ENCODE results near the gene ACP7. TPM values are rescaled to one million over a fixed set of nuclear protein-coding genes. Genes with fewer than 3 reads are reported as not detected.
"Not testable (repeated sequence)": the region's sequence is repeated elsewhere in the genome, so short reads cannot be mapped to it uniquely, and the experiment has no call there.

The ACP7 gene
- not detected in 2 replicates for total RNA-seq (2014; rRNA removed; shearing (Covaris generic); ENCODE audit: low replicate concordance)

- in situ Hi-C loops (cut with HindIII; ENCODE audit: low pct_unique_long_range_greater_than_20kb, low sequenced_read_pairs), result no loop called here
- DNase-seq (ENCODE audit: low read depth), result no peak
These were observed at the start of gene ACP7 for GRCh38 chr19:39083983-39084731. TSS of gene ACP7 (plus strand) at chr19:39084368. CDS start at chr19:39085270, 902 bp downstream.

- DNase-seq (ENCODE audit: low read depth), result no peak
- in situ Hi-C loops (cut with HindIII; ENCODE audit: low pct_unique_long_range_greater_than_20kb, low sequenced_read_pairs), result no loop called here
These were observed 47.6 kb upstream of the ACP7 start for GRCh38 chr19:39036581-39036980.

DNA sequence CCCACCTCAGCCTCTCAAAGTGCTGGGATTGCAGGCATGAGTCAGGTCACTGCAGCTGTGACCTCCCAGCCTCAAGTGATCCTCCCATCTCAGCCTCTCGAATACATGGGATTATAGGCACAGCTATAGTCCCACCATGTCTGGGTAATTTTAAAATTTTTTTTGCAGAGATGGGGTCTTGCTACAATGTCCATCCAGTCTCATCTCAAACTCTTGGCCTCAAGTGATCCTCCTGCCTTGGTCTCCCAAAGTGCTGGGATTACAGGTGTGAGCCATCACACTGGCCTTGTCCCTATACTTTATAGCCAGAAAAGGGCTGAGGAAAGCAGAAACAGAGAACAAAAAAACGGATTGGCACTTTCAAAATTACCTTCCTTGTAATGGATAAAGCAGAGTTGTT lies 47.0 kb upstream of the ACP7 start:
- in situ Hi-C loops (cut with HindIII; ENCODE audit: low pct_unique_long_range_greater_than_20kb, low sequenced_read_pairs), result no loop called here
- no peak for DNase-seq (ENCODE audit: low read depth)

DNA sequence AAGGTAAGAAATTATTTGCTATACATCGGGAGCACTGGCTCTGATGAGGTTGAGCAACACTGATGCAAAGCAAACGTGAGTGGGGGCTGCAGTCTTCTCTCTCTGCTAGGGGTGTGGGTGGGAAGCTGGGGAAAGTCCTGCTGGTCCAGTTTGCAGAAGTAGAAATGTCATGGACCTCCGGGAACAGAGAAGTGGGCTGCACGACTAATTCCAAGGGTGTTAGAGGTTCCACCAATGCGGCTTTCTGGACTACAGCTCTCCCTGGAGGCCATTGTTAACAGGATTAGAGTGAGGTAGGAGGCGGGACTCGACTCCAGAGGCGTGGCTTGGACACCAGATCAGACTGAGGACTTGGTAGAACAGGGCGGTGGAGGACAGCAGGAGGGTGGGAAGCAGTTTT lies 46.1 kb upstream of the ACP7 start:
- DNase-seq (ENCODE audit: low read depth), result peak; percentile 53
- in situ Hi-C loops (cut with HindIII; ENCODE audit: low pct_unique_long_range_greater_than_20kb, low sequenced_read_pairs), result no loop called here

DNA sequence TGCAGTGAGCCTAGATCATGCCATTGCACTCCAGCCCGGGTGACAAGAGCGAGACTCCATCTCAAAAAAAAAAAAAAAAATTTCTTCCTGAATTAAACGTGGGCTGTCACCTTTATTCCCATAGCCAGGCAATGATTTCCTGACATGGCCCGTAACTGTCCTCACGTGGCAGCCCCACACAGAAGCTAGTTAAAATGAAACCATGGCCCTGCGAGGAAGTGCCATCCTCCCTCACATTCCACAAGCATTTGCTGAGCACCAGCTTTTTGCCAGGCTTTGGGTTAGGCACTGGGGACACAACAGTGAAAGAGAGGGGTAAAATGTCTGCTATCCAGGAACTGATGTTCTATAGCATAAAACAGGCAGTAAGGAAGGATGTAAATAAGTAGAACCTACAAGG lies 38.7 kb upstream of the ACP7 start:
- DNase-seq (ENCODE audit: low read depth), result no peak
- in situ Hi-C loops (cut with HindIII; ENCODE audit: low pct_unique_long_range_greater_than_20kb, low sequenced_read_pairs), result no loop called here

GRCh38 chr19:39046037-39046821 lies 37.9 kb upstream of the ACP7 start:
- DNase-seq (ENCODE audit: low read depth), result peak; percentile 89
- in situ Hi-C loops (cut with HindIII; ENCODE audit: low pct_unique_long_range_greater_than_20kb, low sequenced_read_pairs), result no loop called here

DNA sequence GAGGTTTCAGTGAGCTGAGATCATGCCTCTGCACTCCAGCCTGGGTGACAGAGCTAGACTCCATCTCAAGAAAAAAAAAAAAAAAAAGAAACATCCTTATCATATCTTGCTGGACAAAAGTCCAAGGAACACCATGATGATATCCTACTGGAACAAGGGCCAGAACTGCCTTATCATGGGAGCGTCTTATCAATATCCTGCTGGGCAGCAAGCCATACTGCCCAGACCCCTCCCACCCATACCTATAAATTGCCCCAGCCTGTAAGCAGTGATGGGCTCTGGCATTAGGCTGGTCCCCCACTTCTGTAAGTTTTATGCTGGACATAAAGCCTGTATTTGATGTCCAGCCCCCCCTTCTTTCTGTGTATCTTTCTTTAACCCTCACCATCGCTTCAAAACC lies 37.1 kb upstream of the ACP7 start:
- in situ Hi-C loops (cut with HindIII; ENCODE audit: low pct_unique_long_range_greater_than_20kb, low sequenced_read_pairs), result no loop called here
- DNase-seq (ENCODE audit: low read depth), result no peak

- peak; percentile 51 for DNase-seq (ENCODE audit: low read depth)
- in situ Hi-C loops (cut with HindIII; ENCODE audit: low pct_unique_long_range_greater_than_20kb, low sequenced_read_pairs), result no loop called here
These were observed 31.9 kb upstream of the ACP7 start for GRCh38 chr19:39052243-39052746.

- in situ Hi-C loops (cut with HindIII; ENCODE audit: low pct_unique_long_range_greater_than_20kb, low sequenced_read_pairs), result no loop called here
These were observed 31.3 kb upstream of the ACP7 start for GRCh38 chr19:39052846-39053245.

DNA sequence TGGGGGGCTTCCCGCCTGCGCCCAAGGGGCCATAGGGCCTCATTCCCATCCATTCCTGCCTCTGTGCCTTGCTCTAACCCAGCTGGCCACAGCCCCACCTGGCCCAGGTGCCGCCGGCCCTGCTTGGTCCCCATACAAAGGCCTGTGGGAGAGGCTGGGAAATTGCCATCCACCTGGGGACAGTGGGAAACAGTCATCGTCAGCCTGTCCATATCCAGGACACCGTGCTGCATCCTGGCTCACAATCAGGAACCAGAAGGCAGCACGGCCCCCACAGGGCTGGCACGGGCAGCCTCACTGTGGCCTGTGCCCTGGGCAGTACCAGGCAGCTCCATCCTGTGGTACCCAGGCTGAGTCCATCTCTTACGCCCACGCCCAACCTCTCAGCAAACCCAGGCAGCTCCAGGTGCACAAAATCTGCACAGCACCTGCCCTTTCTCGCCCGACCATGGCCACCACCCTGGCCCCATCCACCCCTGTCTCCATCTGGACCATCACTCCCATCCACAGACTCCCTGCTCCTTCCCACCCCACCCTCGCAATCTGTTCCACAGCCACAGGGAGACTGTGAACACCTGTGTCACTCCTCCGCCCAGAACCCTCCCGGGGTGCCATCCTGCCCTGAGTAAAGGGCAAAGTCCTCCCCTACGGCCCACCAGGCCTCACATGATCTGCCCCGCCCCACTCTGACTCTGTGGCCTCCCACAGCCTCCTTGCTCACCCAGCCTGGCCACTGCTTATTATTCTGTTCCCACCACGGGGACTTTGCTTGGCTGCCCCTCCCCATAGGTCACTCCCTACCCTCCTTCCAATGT lies 30.7 kb upstream of the ACP7 start:
- in situ Hi-C loops (cut with HindIII; ENCODE audit: low pct_unique_long_range_greater_than_20kb, low sequenced_read_pairs), result no loop called here
- DNase-seq (ENCODE audit: low read depth), result no peak

More at GRCh38 chr19:39052846-39053245, 31.3 kb upstream of the ACP7 start:
- no peak for DNase-seq (ENCODE audit: low read depth)

DNA sequence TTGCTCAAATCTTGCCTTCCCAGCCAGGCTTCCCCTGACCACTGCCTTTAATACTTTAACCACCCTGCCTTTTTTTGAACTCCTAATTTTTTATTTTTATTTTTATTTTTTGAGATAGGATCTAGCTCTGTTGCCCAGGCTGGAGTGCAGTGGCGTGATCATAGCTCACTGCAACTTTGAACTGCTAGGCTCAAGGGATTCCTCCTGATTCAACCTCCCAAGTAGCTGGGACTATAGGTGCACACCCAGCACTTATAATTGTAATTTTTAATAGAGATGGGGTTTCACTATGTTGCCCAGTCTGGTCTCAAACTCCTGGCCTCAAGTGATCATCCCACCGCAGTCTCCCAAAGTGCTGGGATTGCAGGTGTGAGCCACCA lies 30.1 kb upstream of the ACP7 start:
- DNase-seq (ENCODE audit: low read depth), result no peak
- in situ Hi-C loops (cut with HindIII; ENCODE audit: low pct_unique_long_range_greater_than_20kb, low sequenced_read_pairs), result no loop called here

- DNase-seq (ENCODE audit: low read depth), result no peak
- in situ Hi-C loops (cut with HindIII; ENCODE audit: low pct_unique_long_range_greater_than_20kb, low sequenced_read_pairs), result no loop called here
These were observed 26.6 kb upstream of the ACP7 start for GRCh38 chr19:39057615-39058014.

- no peak for DNase-seq (ENCODE audit: low read depth)
- in situ Hi-C loops (cut with HindIII; ENCODE audit: low pct_unique_long_range_greater_than_20kb, low sequenced_read_pairs), result no loop called here
These were observed 24.9 kb upstream of the ACP7 start for GRCh38 chr19:39059302-39059701.

DNA sequence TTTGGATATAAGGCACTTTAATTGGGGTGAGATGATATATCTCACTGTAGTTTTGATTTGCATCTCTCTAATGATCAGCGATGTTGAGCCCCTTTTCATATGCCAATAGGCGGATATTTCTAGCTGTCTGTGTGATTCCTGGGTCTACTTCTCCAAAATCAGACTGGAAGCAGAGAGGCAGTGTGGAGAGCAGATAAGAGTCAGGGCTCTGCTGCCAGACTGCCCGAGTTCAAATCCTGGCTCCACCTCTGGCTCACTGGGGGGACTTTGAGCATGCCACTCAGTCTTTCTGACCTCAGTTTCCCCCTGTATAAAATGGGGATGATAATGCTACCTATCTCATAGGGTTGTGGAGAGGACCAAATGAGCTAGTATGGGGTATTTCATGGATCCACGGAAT lies 24.0 kb upstream of the ACP7 start:
- DNase-seq (ENCODE audit: low read depth), result no peak
- in situ Hi-C loops (cut with HindIII; ENCODE audit: low pct_unique_long_range_greater_than_20kb, low sequenced_read_pairs), result no loop called here

GRCh38 chr19:39064405-39064804 lies 19.8 kb upstream of the ACP7 start:
- in situ Hi-C loops (cut with HindIII; ENCODE audit: low pct_unique_long_range_greater_than_20kb, low sequenced_read_pairs), result no loop called here

DNA sequence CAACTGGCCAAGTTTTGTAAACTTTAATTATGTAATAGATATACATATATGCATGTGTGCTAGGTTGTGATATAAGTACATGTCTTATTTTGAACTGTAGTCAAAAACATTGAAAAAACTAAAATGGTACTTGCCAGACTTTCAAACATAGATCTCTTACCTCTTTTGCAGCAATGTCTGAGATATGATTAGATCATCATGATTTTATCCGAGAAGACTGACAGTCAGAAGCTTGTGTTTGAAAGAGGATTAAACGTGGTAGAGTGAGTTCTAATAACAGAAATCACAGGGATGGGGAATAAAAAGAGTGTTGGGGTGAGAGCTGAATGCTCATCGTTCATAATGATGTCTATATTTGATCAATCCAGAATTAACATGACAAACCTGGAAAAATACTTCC lies 18.2 kb upstream of the ACP7 start:
- no peak for DNase-seq (ENCODE audit: low read depth)
- in situ Hi-C loops (cut with HindIII; ENCODE audit: low pct_unique_long_range_greater_than_20kb, low sequenced_read_pairs), result no loop called here

More at GRCh38 chr19:39064405-39064804, 19.8 kb upstream of the ACP7 start:
- no peak for DNase-seq (ENCODE audit: low read depth)

GRCh38 chr19:39067104-39067503 lies 17.1 kb upstream of the ACP7 start:
- in situ Hi-C loops (cut with HindIII; ENCODE audit: low pct_unique_long_range_greater_than_20kb, low sequenced_read_pairs), result no loop called here
- no peak for DNase-seq (ENCODE audit: low read depth)

DNA sequence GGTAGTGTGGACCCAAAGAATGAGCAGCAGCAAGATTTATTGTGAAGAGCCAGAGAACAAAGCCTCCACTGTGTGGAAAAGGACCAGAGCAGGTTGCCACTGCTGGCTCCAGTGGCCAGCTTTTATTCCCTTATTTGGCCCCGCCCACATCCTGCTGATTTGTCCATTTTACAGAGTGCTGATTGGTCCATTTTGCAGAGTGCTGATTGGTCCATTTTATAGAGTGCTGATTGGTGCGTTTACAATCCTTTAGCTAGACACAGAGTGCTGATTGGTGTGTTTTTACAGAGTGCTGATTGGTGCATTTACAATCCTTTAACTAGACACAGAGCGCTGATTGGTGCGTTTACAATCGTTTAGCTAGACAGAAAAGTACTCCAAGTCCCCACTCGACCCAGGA lies 15.9 kb upstream of the ACP7 start:
- in situ Hi-C loops (cut with HindIII; ENCODE audit: low pct_unique_long_range_greater_than_20kb, low sequenced_read_pairs); DNase-seq (ENCODE audit: low read depth): not testable (repeated sequence)

DNA sequence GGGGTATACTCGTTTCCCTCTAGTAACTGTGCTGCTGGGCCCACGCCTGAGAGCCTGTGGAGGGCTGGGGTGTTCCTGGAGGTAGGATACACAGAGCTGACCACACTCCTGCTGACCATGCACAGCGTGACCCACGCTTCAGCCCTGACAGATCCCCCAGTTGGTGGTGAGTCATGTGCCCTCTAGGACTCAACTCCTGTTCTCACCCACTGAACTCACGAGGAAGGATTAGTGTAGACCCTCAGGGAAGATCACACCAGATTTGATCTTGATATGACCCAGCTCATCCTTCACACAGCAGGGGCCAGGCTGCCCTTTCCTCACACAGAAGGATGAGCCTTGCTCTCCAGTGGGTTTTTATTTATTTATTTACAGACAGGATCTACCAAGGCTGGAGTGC lies 13.3 kb upstream of the ACP7 start:
- in situ Hi-C loops (cut with HindIII; ENCODE audit: low pct_unique_long_range_greater_than_20kb, low sequenced_read_pairs), result no loop called here
- peak; percentile 79 for DNase-seq (ENCODE audit: low read depth)

All from Caki2 (cell line).